Measurements from ENCODE around the gene TGFBR3. TPM values are rescaled to one million over a fixed set of nuclear protein-coding genes. Genes with fewer than 3 reads are reported as not detected.

Gene TGFBR3
- total RNA-seq, 1 experiment from 2014 or later: 12.2 TPM

DNA sequence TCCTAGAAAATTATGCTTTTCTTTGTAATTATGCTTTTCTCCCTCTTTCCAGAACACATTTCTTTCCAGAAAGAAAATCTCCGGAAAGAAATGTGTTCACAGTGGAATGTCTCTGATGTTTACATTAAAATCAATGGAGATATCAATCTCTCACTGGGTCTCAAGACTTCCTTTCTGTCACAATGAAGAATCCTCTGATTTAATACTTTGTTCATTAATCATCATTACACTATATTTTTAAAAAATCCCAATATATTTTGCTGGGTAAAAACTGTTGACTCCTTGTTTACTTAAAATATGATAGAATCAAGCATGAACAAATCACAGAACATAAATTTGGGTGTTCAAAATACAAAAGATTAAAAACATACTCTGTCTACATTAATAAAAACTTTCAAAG, 26.3 kb upstream of the TGFBR3 start:
- intact Hi-C loops (cut with micrococcal nuclease; ENCODE audit: unreplicated experiment): no loop called here
- ChIA-PET POLR2A (no interaction called here), CTCF (no interaction called here)
- TF ChIP-seq, protein P1, sequence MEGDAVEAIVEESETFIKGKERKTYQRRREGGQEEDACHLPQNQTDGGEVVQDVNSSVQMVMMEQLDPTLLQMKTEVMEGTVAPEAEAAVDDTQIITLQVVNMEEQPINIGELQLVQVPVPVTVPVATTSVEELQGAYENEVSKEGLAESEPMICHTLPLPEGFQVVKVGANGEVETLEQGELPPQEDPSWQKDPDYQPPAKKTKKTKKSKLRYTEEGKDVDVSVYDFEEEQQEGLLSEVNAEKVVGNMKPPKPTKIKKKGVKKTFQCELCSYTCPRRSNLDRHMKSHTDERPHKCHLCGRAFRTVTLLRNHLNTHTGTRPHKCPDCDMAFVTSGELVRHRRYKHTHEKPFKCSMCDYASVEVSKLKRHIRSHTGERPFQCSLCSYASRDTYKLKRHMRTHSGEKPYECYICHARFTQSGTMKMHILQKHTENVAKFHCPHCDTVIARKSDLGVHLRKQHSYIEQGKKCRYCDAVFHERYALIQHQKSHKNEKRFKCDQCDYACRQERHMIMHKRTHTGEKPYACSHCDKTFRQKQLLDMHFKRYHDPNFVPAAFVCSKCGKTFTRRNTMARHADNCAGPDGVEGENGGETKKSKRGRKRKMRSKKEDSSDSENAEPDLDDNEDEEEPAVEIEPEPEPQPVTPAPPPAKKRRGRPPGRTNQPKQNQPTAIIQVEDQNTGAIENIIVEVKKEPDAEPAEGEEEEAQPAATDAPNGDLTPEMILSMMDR (IDR thresholded peaks at IDR 0.05; ENCODE audit: insufficient read depth in 1 of 2, low read depth in 1 of 2, low read length in 1 of 2, severe bottlenecking in 1 of 2, unreplicated experiment in 1 of 2): no peak
- Mint-ChIP-seq H3K36me3 (ENCODE audit: insufficient read depth, unreplicated experiment) (no peaks in the 10 kb centered on the region), H3K4me3 (ENCODE audit: unreplicated experiment) (no peak overlapping the region), H3K27ac (ENCODE audit: unreplicated experiment) (no peak overlapping the region), H3K4me1 (ENCODE audit: low read depth, unreplicated experiment) (peaks cover 25% of the 10 kb centered on the region), H3K27me3 (ENCODE audit: insufficient read depth, unreplicated experiment) (no peaks in the 10 kb centered on the region), H3K9me3 (ENCODE audit: unreplicated experiment) (no peaks in the 10 kb centered on the region)
- Histone ChIP-seq H3K36me3 (ENCODE audit: control insufficient read depth, insufficient read depth, low read length) (no peaks in the 10 kb centered on the region), H3K4me3 (ENCODE audit: low read depth, low read length) (no peak overlapping the region), H3K4me1 (peaks cover 7% of the 10 kb centered on the region; the same call in 1 of the 2 replicates), H3K27me3 (replicated peaks; ENCODE audit: control insufficient read depth, insufficient read depth, low read length) (no peaks in the 10 kb centered on the region), H3K9me3 (no peaks in the 10 kb centered on the region)
- no peak for DNase-seq
- BruUV-seq (replicated peaks): no TSS peak

DNA sequence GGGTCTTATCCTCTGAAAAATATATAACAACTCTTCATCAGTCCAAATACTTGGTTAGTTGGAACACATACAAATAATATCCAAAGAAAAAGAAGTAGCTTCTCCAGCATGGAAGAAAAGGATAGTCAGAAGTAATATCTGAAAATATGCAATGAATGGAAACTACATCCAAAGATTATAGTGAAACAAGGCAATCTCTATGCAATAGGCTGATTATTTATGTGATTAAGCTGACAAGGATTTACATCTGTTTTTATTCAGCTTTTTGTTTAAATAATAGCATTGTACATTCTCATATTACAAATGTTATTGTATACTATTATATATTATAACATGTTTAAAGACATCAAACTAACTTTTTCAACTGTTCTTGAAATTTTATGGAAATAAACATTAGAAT, 15.3 kb upstream of the TGFBR3 start:
- Mint-ChIP-seq H3K9me3 (ENCODE audit: unreplicated experiment) (no peaks in the 10 kb centered on the region), H3K27me3 (ENCODE audit: insufficient read depth, unreplicated experiment) (no peaks in the 10 kb centered on the region), H3K4me1 (ENCODE audit: low read depth, unreplicated experiment) (no peaks in the 10 kb centered on the region), H3K36me3 (ENCODE audit: insufficient read depth, unreplicated experiment) (no peaks in the 10 kb centered on the region), H3K27ac (ENCODE audit: unreplicated experiment) (no peak overlapping the region), H3K4me3 (ENCODE audit: unreplicated experiment) (no peak overlapping the region)
- Histone ChIP-seq H3K4me1 (no peaks in the 10 kb centered on the region), H3K36me3 (ENCODE audit: control insufficient read depth, insufficient read depth, low read length) (no peaks in the 10 kb centered on the region), H3K27me3 (replicated peaks; ENCODE audit: control insufficient read depth, insufficient read depth, low read length) (no peaks in the 10 kb centered on the region), H3K4me3 (ENCODE audit: low read depth, low read length) (no peak overlapping the region), H3K9me3 (no peaks in the 10 kb centered on the region)
- intact Hi-C loops (cut with micrococcal nuclease; ENCODE audit: unreplicated experiment): no loop called here
- ChIA-PET POLR2A (no interaction called here), CTCF (interaction anchor here (0.7 kb wide), 1 partner anchor 16 kb away, joined by 3 read pairs; no protein-coding TSS in a partner anchor)
- BruUV-seq (replicated peaks): no TSS peak
- no peak for DNase-seq
- TF ChIP-seq, protein P1 (IDR thresholded peaks at IDR 0.05; ENCODE audit: insufficient read depth in 1 of 2, low read depth in 1 of 2, low read length in 1 of 2, severe bottlenecking in 1 of 2, unreplicated experiment in 1 of 2): no peak

DNA sequence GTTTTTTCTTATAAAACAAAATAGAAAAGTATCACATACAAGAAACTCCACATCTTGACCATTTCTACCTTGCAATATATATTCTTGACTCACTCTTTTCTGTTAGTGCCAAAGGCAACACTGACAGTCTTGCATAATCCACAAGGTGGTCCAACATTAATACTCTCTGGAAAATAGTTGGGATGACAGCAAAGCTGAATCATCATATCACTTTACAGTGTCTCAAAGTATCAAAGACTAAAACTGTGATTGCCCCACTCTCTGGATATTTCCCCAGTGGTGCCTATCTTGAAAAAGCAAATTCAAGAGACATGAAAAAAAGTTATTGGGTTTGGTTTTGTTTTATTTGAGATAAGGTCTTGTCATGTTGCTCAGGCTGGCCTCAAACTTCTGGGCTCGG, 14.6 kb upstream of the TGFBR3 start:
- ChIA-PET POLR2A (no interaction called here), CTCF (no interaction called here)
- Histone ChIP-seq H3K27me3 (replicated peaks; ENCODE audit: control insufficient read depth, insufficient read depth, low read length) (no peaks in the 10 kb centered on the region), H3K36me3 (ENCODE audit: control insufficient read depth, insufficient read depth, low read length) (no peaks in the 10 kb centered on the region), H3K9me3 (no peaks in the 10 kb centered on the region), H3K4me1 (no peaks in the 10 kb centered on the region), H3K4me3 (ENCODE audit: low read depth, low read length) (no peak overlapping the region)
- TF ChIP-seq, protein P1 (IDR thresholded peaks at IDR 0.05; ENCODE audit: insufficient read depth in 1 of 2, low read depth in 1 of 2, low read length in 1 of 2, severe bottlenecking in 1 of 2, unreplicated experiment in 1 of 2): no peak
- intact Hi-C loops (cut with micrococcal nuclease; ENCODE audit: unreplicated experiment): no loop called here
- no peaks in the 10 kb centered on the region for H3K9me3 Mint-ChIP-seq (ENCODE audit: unreplicated experiment)
- H3K4me1 Mint-ChIP-seq (ENCODE audit: low read depth, unreplicated experiment): no peaks in the 10 kb centered on the region
- no peak for DNase-seq
- no peaks in the 10 kb centered on the region for H3K27me3 Mint-ChIP-seq (ENCODE audit: insufficient read depth, unreplicated experiment)
- no TSS peak for BruUV-seq (replicated peaks)
- no peak overlapping the region for H3K4me3 Mint-ChIP-seq (ENCODE audit: unreplicated experiment)
- H3K27ac Mint-ChIP-seq (ENCODE audit: unreplicated experiment): no peak overlapping the region
- H3K36me3 Mint-ChIP-seq (ENCODE audit: insufficient read depth, unreplicated experiment): no peaks in the 10 kb centered on the region
